MCF 10A (cell line): ENCODE results near the gene XAB2. TPM values are rescaled to one million over a fixed set of nuclear protein-coding genes. Genes with fewer than 3 reads are reported as not detected.
"Not testable (repeated sequence)": the region's sequence is repeated elsewhere in the genome, so short reads cannot be mapped to it uniquely, and the experiment has no call there.

Experiments
- BruUV-seq: library from RNA; stranded (reverse); fragments of 400-500 nt; replicated peaks from 2 replicates; lab custom pipeline; 2021; lab: Mats Ljungman, UMichigan
- CTCF ChIA-PET: fragments of 300-600 bp; sonication (Branson Sonifier 250); formaldehyde crosslinking; extraction: SDS; loops from one replicate; lab custom pipeline; 2021; ENCODE audit warnings: antibody characterized with exemption, inconsistent platforms; lab: Yijun Ruan, JAX
- POLR2A ChIA-PET: fragments of 300-600, 350-650 bp; sonication (Branson Sonifier 250); formaldehyde crosslinking; extraction: SDS; loops from one replicate; lab custom pipeline; 2020; ENCODE audit warnings: antibody characterized with exemption, inconsistent platforms; lab: Yijun Ruan, JAX
- DNase-seq: peaks from one replicate; pipeline ENCODE4 v3.0.0-alpha.2; 2018; ENCODE audit not compliant: unreplicated experiment
- H3K27ac Mint-ChIP-seq: one replicate; pipeline ENCODE4 v1.8.0; 2022; ENCODE audit warnings: mild to moderate bottlenecking, low read depth, mixed read lengths; ENCODE audit not compliant: unreplicated experiment
- H3K27me3 Mint-ChIP-seq: one replicate; pipeline ENCODE4 v1.8.0; 2022; ENCODE audit warnings: mixed read lengths; ENCODE audit not compliant: insufficient read depth, unreplicated experiment
- H3K36me3 Mint-ChIP-seq: one replicate; pipeline ENCODE4 v1.8.0; 2022; ENCODE audit warnings: mild to moderate bottlenecking, moderate library complexity, mixed read lengths; ENCODE audit not compliant: insufficient read depth, unreplicated experiment
- H3K4me1 Mint-ChIP-seq: one replicate; pipeline ENCODE4 v1.8.0; 2022; ENCODE audit warnings: mixed read lengths; ENCODE audit not compliant: insufficient read depth, unreplicated experiment
- H3K4me3 Mint-ChIP-seq: one replicate; pipeline ENCODE4 v1.8.0; 2022; ENCODE audit warnings: mild to moderate bottlenecking, moderate library complexity, mixed read lengths; ENCODE audit not compliant: unreplicated experiment
- H3K9me3 Mint-ChIP-seq: one replicate; pipeline ENCODE4 v1.8.0; 2022; ENCODE audit warnings: mixed read lengths; ENCODE audit not compliant: unreplicated experiment
- intact Hi-C: fragments of 100-400 bp; cut with micrococcal nuclease; formaldehyde crosslinking; loops from 2 replicates; pipeline ENCODE4 v1.14.1; 2022
- total RNA-seq: library from RNA; stranded (reverse); gene quantifications from 2 replicates; pipeline ENCODE4 v1.2.3, GENCODE V29; 2022
- TF ChIP-seq, protein P1 (sequence below): fragments of 200-600 bp; IDR thresholded peaks from one replicate; pipeline ENCODE4 v1.8.0; 2022; ENCODE audit warnings: antibody characterized with exemption, mild to moderate bottlenecking; ENCODE audit not compliant: unreplicated experiment

Gene XAB2
- total RNA-seq, 1 experiment from 2014 or later = 28.7 TPM

DNA sequence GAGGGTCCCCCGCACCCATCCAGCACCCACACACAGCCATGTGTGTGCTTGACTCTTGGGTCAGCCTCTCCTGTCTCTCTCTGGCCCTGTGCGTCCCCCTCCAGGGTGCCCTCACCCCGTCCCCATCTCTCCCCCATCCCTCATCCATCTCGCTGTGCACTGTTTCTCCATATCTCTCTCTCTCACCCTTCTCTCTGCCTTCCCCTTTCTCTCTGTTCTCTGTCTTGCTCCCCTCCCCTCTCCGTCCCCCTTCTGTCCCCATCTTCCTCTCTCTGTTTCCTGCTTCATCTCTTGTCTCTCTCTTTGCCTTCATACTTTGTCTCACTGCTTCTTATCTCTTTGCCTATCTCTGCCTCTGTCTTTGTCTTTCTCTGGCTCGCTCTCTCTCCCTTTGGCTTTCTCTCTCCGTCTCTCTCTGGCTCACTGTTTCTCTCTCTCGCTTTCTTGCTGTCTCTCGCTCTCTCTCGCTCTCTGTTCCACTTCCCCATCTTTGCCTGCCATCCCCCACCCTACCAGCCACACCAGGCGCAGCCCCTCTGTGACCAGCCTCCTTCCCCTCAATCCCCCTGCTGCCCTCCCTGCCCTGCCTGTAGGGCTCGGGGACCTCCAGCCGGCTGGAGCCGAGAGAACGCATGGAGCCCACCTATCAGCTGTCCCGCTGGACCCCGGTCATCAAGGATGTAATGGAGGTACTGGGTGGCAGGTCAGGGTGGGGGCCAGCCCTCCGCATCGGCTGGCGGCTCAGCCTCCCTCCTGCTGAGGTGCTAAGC is 16.5 kb upstream of the XAB2 start:
- peaks cover 20% of the 10 kb centered on the region for H3K36me3 Mint-ChIP-seq
- ChIA-PET POLR2A (no interaction called here), CTCF (no interaction called here)
- H3K27ac Mint-ChIP-seq = peak overlapping the region; percentile 37
- no peaks in the 10 kb centered on the region for H3K4me1 Mint-ChIP-seq
- intact Hi-C loops = no loop called here
- TF ChIP-seq, protein P1, sequence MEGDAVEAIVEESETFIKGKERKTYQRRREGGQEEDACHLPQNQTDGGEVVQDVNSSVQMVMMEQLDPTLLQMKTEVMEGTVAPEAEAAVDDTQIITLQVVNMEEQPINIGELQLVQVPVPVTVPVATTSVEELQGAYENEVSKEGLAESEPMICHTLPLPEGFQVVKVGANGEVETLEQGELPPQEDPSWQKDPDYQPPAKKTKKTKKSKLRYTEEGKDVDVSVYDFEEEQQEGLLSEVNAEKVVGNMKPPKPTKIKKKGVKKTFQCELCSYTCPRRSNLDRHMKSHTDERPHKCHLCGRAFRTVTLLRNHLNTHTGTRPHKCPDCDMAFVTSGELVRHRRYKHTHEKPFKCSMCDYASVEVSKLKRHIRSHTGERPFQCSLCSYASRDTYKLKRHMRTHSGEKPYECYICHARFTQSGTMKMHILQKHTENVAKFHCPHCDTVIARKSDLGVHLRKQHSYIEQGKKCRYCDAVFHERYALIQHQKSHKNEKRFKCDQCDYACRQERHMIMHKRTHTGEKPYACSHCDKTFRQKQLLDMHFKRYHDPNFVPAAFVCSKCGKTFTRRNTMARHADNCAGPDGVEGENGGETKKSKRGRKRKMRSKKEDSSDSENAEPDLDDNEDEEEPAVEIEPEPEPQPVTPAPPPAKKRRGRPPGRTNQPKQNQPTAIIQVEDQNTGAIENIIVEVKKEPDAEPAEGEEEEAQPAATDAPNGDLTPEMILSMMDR = no peak
- no TSS peak for BruUV-seq
- DNase-seq = no peak
- H3K9me3 Mint-ChIP-seq = no peaks in the 10 kb centered on the region
- no peak overlapping the region for H3K4me3 Mint-ChIP-seq
- no peaks in the 10 kb centered on the region for H3K27me3 Mint-ChIP-seq

DNA sequence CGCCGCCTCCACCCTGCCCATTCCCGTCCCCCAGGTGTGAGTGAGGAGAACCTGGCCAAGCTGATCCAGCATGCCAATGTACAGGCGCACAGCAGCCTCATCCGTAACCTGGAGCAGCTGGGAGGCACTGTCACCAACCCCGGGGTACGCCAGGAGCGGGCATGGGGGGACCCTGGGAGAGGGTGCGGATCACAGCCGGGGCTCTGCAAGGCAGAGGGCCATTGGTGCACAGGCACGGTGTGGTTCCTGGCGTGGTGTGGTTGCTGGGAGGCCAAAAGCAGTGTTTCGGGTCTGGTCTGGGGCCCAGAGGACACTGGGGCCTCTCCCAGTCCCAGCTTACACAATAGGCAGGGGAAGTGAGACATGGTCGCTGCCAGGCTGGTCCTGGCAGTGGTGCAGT is 15.8 kb upstream of the XAB2 start:
- Mint-ChIP-seq H3K27ac (no peak overlapping the region), H3K4me1 (peaks cover under 1% of the 10 kb centered on the region), H3K27me3 (no peaks in the 10 kb centered on the region), H3K4me3 (no peak overlapping the region), H3K36me3 (peaks cover 20% of the 10 kb centered on the region), H3K9me3 (no peaks in the 10 kb centered on the region)
- CTCF ChIA-PET = interaction anchor here (0.7 kb wide), 1 partner anchor 10 kb away, joined by 3 read pairs; no protein-coding TSS in a partner anchor
- POLR2A ChIA-PET = interaction anchor here (1.1 kb wide), 1 partner anchor 23 kb away, joined by 3 read pairs; the partner anchor contains the start of gene RETN
- intact Hi-C loops = no loop called here
- TF ChIP-seq, protein P1 = no peak
- BruUV-seq = no TSS peak
- DNase-seq = no peak

DNA sequence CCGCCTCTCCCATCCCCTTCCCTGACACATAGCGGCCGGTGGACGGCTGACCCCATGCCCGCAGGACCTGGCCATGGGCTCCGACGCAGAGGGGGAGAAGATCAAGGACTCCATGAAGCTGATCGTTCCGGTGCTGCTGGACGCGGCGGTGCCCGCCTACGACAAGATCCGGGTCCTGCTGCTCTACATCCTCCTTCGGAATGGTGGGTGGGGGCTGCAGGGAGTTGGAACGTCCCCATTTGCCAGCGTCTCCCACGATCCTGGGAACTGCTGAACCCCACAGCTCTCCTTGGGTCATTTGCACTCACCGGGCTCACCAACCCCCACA is 15.2 kb upstream of the XAB2 start:
- no TSS peak for BruUV-seq
- ChIA-PET POLR2A (interaction anchor here (1.1 kb wide), 1 partner anchor 24 kb away, joined by 3 read pairs; the partner anchor contains the start of gene RETN), CTCF (interaction anchor here (0.7 kb wide), 1 partner anchor 10 kb away, joined by 3 read pairs; no protein-coding TSS in a partner anchor)
- Mint-ChIP-seq H3K27ac (no peak overlapping the region), H3K4me1 (peaks cover 5% of the 10 kb centered on the region), H3K4me3 (no peak overlapping the region), H3K9me3 (no peaks in the 10 kb centered on the region), H3K36me3 (peaks cover 20% of the 10 kb centered on the region), H3K27me3 (no peaks in the 10 kb centered on the region)
- TF ChIP-seq, protein P1 = no peak
- intact Hi-C loops = no loop called here
- no peak for DNase-seq

DNA sequence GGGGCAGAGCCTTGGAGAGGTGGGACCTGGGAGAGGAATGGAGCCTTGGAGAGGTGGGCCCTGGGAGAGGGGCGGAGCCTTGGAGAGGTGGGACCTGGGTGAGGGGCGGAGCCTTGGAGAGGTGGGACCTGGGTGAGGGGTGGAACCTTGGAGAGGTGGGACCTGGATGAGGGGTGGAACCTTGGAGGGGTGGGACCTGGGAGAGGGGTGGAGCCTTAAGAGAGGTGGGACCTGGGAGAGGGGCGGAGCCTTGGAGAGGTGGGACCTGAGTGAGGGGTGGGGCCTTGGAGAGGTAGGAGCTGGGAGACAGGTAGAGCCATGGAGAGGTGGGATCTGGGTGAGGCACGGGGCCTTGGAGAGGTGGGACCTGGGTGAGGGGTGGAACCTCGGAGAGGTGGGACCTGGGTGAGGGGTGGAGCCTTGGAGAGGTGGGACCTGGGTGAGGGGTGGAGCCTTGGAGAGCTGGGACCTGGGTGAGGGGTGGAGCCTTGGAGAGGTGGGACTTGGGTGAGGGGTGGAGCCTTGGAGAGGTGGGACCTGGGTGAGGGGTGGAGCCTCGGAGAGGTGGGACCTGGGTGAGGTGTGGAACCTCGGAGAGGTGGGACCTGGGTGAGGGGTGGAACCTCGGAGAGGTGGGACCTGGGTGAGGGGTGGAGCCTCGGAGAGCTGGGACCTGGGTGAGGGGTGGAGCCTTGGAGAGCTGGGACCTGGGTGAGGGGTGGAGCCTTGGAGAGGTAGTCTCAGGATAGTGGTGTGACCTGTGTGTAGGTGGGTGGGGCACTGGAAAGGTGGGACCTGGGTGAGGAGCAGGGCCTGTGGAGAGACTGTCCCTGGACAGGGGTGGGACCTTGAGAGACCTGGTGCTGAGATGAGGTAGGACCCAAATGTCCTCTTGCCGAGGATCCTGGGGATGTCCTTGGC is 14.5 kb upstream of the XAB2 start:
- H3K27me3 Mint-ChIP-seq, BruUV-seq, H3K4me1 Mint-ChIP-seq, H3K4me3 Mint-ChIP-seq, H3K9me3 Mint-ChIP-seq, H3K27ac Mint-ChIP-seq, intact Hi-C loops: not testable (repeated sequence)
- CTCF ChIA-PET = interaction anchor here (0.6 kb wide), 1 partner anchor 9 kb away, joined by 5 read pairs; no protein-coding TSS in a partner anchor
- POLR2A ChIA-PET = interaction anchor here (1.1 kb wide), 1 partner anchor 25 kb away, joined by 3 read pairs; the partner anchor contains the start of gene RETN
- H3K36me3 Mint-ChIP-seq = peaks cover 20% of the 10 kb centered on the region
- DNase-seq = peak; percentile 43
